HG03558 (cell line): ENCODE results near the gene GPR55.

Source experiments
- ATAC-seq: cut with Tn5 transposase; IDR thresholded peaks from one replicate; pipeline ENCODE4 v1.9.1; 2021; ENCODE audit warnings: moderate number of reproducible peaks; ENCODE audit not compliant: unreplicated experiment; ENCODE audit errors: extremely low read depth

The GPR55 gene

DNA sequence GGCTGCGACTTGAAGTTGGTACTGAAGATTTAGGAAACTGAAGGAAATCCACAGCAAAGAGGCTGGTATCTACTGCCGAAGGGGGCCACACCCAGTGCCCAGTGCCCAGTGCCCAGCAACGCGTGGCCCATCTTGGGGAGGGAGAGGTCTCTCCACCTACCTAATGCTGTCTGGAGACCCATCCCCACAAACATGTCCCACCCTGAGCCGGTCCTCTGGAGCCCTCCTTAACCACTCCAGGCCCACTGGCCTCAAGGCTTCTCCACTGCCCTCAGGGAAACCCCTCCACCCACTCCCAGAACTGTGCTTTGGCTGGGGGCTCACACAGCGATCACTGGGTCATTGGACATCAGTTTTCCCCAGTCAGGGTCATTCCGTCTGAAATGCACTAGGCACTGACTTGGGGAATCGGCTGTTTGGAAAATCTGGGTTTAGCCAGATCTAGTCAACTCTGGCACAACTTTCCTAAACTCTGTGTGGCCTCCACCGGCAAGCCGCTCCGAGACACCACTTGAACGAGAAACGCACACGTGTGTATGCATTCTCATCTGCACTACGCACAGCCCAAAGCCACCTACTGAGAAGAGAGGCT, 20.1 kb downstream of the GPR55 start:
- no peak for ATAC-seq

DNA sequence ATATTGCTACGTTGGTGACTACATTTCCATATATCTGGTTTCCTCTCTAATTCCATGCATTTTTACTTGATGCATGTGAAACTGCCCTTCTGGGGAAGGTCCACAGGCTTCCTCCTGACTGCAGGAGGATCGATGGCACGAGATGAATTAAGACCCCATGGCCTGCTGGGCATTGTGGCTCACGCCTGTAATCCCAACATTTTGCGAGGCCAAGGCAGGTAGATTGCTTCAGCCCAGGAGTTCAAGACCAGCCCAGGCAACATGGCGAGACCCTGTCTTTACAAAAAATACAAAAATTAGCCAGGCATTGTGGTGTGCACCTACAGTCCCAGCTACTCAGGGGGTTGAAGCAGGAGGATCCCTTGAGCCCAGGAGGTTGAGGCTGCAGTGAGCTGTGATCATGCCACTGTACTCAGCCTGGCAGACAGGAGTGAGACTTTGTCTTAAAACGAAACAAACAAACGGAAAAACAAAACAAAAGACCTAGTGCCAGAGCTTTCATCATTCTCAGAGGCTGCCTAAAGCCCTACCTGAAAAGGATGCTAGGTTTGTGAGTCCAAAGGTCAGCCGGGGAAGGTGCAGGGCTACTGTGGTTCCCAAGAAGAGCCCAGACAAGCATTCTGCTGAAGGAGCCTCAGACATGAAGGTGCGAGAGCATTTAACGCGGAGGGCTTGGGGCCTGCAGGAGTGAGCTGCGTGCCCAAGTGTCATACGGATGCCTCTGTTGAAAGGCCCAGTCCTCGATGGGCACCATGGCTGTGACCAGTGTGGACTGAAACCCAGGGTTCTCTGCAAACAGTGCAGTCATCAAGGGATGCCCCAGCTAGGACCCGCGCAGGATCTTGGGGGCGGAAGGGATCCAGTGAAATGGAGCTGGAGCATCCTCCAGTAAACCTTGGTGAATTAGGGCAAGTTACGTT, 21.6 kb downstream of the GPR55 start:
- ATAC-seq = no peak

DNA sequence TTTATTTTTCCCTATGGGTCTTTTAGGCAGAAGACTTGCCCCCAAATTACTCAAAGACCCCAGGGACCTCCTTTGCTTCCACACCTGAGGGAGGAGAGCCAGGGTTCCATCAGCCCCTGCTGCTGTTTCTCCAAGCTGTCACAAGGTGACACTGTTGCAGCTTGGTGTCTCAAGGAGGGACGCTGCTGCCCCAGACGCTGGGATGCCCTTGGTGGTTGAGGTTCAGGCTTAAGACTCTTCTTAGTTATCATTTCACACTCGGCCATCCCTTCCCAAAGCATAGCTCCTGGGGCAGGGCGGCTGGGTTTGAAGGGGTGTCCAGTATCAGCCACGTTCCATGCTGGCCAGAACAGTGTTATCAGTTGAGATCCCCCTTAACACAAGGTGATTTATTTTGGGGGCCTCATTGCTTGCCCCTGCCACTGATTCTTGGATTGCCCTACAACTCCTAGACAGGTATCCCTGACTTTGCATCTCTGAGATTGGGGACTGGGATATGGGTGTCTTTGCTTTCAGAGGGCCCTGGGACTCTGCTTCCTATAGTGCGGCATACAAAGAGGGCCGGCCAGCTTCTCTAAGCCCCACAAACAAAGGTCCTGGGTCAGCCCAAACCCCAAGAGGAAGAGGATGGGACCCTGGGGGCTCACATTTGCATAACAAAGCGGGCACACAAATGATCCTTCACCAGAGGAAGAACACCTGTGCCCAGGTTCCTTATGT, 22.7 kb downstream of the GPR55 start:
- peak; percentile 49 for ATAC-seq

DNA sequence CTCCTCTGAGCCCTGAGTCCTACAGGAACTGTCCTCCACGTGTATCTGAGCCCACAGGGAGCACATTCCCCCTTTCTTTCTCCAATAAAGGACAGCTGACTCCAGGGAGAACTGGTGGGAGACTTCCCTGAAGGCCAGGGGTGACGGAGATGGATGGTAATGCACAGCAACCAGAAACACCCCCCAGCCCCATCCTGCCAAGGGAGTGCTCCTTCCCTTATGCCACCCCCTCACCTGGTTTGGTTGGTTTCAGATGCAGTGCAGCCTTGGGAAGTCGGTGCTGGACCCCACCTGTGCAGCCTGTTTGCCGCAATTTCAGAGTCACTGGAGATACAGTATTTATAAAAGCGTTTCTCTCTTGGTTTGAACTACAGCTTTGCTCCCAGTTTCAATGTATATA, 24.0 kb downstream of the GPR55 start:
- ATAC-seq = no peak

DNA sequence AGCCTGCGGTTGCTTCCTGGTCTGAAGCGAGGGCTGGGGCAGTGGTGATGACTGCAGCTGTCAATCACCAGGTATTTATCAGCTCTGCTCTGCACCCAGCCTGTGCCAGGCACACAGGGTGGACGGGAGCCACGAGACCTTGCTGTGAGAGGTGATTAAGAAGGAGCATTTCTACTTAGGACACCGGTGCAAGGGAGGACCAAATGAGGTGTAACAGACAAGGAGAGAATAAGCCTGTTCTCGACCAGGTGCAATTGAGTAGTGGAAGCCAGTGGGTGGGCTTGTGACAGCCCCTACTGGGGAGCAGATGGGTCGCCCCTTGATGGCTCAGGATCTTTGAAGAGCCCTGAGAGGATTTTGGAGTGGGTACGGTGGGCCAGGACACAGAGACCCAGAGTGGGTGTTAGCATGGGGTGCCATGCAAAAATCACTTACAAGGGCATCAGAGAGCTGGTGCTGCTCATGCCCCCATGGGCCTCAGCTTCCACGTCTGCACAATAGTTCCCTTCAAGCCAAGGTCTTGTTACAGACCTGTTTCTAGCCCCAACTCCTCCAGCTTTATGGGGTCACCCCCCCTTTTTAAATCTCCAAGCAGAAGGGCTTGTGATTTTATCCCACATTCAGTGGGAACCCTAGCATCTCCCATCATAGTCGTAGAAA, 24.6 kb downstream of the GPR55 start:
- no peak for ATAC-seq

DNA sequence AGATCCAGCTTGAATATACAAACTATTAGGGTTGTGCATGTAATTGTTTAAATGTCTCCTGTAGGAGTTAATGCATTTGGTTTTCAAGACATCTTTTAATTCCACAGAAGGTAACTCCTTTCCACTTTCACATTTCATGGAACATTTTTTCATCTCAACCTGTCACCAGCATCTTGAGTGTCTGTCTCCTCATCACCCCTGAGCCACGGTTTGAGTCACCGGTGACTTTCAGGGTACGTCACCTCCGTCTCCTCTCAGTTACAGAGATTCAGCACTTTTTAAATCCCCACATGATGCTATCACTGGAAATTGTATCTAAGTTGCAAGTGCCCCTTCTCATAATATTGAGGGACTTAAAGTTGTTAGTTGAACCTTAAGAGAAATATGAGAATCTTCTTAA, 25.3 kb downstream of the GPR55 start:
- ATAC-seq = no peak

DNA sequence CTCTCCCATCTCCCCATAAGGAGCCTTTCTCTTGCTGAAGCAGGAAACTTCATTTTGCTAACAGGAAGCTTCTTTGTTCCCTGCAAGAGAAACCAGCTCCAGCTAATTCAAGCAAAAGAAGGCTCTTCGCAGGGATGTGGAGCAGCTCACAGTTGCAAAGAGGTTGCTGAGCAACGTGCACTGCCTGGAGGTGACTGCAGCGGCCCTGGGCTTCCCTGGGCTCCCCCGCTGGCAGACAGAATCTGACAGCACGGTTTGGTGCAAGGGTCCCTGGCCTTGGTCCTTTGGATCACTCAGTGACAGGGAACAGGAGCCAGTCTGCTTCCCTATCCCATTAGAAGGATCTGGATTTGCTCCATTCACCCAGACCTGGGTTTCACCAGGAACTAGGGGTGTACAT, 25.8 kb downstream of the GPR55 start:
- ATAC-seq = no peak

DNA sequence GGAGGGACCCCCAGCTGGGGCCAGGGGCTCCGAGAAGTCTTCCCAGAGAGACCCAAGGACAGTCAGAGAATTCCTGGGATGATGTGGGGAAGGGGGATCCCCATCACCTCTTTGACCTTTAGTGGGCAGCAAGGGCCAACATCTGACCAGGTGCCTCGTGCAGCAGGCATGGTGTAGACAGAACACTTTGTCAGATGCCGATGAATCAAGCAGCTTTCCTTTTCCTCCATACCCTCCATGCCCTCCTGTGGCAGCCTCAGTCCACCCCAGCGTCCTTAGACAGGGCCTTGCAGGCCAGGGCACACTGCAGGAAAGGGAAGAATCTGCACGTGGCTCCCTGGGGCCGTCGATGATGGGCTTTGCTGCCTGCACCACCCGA, 26.3 kb downstream of the GPR55 start:
- no peak for ATAC-seq

DNA sequence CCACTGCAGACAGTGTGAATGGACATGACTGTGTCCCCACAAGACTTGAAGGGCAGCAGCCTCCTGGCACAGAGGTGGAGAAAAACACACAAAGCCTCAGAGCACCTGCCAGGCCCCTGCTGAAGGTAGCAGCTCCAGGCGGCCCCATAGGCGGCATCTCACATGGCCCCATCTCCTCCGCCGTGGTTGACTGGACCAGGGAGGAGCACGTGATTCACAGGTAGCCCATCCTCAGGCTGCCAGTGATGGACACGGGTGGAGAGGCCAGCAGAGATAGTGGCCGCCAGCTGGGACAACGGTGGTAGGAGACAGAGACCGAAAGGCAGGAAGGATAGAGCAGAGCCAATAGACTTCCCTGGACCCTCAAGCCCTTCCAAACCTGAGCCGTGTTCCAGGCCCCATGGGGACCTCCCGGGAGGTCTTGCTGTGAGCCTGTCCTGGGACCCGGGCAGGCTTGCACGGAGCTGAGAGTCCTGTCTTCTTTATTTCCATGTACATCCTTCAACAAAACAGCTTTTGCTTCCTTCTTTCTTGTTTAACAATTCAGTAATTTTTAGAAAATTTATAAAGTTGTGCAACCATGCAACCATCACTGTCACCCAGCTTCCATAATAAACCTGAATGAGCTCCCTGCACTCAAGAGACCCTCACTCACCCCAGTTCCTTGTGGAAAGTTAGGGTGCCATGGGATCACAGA, 26.9 kb downstream of the GPR55 start:
- no peak for ATAC-seq

DNA sequence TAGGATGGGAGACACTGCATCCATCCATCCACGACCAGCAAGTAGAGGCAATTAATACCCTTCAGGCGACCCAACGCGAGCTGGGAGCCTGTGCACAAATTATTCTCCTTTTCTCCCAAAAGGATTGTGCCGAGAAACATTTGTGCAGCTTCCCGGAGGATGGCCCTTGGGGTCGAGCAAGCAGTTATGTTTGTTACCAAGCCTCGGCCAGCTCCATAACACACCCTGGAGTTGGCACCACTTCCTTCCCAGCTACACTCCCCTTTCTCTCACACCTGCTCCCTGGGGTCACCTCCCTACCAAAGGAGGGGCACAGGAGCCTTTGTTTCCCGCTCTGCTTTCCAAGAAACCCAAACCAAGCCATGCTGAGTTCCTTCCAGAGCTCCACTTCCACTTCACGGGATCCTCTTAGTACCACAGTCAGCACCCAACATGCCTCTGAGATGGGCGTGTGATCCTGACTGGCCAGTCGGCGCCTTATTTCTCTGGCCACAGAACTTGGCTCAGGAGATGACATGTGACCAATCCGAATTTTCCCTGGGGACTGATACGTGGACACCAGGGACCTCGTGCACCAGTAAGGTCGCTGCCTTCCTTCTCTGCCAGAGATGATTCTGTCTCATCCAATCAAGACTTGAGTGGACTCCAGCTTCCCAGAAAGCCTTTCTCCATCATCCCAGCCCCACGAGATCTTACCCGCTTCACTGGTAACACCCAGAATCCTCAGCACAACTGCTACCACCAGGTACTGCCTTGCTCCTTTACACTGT, 28.5 kb downstream of the GPR55 start:
- ATAC-seq = no peak

DNA sequence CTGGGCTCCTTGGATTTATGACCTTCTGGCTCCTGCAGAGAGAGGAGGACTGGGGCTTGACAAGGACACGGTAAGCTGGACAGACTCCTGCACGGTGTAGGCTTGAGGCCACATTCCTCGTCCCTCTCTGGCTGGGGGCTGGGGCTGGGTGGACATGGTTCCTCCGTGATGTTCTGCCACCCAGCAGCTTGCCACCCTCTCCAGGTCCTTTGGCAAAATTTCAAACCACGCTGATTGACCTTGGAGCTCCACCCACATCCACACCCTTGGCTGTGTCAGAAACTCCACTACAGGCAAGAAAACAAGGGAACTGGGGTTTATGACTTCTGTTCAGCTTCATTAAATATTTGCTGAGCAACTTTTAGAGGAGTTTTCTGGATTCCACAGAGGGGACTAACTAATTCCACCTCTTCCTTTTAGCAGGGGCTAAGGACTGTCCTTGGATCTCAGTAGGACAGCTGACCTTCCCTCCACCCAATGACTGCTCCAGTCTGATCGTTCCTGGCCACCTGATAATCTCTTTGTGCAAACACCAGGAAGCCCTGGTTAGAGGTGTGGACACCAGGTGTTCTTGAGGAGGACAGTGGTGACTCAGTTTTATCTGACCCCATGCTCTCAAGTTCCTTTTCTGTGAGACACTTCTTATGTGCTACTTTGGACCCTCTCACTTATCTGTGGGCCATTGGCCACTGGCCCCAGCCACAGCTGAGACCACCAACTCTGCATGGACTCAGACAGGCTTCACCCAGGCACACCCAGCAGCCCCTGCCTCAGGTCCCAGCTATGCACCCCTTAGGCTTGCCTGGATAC, 29.3 kb downstream of the GPR55 start:
- ATAC-seq = no peak

DNA sequence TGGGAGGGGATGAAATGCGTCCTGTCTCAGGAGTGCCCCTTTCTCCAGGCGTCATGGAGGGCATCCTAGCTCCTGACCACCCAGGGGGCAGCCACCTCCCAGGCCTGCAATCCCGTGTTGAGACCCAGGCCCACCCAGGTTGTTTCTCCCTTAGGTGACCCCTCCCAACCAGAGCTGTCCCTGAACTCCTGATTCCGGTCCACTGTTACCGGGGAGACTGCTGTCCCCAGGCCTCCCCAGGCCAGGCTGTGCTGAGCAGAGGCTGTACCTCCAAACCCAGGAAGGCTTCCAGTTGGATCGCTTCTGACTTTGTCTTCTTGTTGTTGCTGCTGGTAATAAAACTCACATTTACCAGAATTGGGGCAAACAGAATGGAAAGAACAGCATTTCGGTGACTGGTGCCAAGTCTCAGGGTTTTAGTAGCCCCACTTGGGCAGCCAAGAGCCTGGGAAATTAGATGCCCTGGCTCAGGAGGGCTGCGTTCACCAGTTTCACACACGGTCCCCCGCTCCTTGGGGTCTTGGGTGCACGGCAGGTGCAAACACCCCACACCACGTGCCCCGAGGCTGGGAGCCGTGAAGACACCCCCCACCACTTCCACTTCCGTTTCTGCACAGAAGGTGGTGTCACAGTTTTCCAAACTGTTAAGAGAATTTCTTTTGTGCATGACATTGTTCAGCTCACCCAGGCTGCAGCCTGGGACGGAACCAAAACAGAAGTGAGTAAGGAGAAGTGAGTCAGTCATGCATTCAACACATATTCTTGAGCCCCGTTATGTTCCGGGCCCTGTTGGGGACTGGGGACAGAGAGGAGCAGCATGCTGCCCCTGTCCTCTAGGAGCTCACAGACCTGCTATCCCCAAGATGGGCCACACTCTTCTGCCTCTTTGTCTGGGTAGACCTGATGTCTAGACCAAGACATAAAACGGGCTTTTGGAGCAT, 30.9 kb downstream of the GPR55 start:
- no peak for ATAC-seq

DNA sequence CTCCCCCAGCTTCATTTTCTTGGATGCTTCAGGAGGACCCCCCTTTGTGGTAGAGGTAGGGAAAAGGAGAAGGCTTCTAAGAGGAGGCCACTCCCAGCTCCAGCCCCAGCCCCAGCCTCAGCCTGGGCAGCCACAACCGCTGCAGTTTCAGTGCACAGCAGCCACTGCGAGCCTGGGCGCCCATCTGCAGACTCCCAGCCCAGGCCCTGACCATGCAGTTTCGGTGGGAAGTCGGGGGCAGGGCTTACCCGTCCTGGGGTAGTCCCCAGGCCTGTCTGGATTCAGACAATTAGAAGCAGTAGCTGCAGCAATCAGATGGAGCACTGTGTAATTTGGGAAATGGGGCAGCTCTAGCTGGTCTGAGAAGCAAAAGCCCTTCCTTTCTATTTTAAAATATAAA, 31.7 kb downstream of the GPR55 start:
- no peak for ATAC-seq

DNA sequence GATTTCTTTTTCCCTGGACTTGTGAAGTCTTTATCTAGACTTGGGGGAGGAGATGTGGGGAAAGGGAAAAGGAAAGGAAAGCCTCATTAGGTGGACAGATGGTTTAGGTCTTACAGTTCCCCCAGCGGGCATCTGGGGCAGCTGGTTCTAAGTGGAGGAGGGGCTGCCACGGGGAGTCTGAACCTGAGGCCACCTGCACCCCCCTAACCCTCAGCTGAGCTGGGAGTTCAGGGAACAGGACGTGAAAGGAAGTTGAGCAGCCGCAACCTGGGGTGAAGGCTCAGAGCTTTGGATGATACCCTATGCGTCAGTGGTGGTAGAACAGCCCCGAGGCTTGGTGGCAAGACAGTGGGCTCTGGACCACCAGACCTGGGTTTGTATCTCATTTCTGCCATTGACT, 33.5 kb downstream of the GPR55 start:
- ATAC-seq = no peak

DNA sequence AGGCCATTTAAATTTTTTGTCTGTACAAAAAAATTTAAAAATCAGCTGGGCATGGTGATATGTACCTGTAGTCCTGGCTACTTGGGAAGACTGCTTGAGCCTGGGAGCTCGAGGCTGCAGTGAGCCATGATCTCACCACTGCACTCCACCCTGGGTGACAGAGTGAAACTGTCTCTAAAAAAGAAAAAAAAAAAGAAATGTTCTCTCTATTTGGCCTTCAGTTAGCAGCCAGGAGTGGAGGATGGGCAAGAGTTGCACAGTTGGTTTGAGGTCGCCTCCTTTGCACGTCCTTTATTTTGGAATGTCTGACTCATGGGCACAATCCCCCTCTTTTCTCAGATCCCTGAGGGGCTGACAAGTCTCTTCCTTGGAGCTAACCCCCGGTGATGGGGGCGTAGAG, 34.0 kb downstream of the GPR55 start:
- no peak for ATAC-seq

DNA sequence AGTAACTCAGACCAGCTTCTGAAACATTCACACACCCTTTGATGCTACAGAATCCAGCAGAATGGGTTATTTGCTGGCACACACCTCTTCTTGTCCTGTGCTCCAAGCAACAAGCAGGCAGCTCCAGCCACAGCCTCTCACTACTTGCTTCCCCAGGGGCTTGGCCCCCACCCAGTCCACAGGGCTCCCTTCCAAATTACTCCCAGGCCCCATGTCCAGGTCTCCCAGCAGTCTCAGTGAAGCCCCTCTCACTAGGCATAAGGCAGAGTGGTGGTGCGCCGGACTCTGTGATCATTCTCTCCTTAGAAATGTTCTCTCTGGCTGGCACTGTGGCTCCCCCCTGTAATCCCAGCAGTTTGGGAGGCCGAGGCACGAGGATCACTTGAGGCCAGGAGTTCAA, 34.4 kb downstream of the GPR55 start:
- no peak for ATAC-seq

DNA sequence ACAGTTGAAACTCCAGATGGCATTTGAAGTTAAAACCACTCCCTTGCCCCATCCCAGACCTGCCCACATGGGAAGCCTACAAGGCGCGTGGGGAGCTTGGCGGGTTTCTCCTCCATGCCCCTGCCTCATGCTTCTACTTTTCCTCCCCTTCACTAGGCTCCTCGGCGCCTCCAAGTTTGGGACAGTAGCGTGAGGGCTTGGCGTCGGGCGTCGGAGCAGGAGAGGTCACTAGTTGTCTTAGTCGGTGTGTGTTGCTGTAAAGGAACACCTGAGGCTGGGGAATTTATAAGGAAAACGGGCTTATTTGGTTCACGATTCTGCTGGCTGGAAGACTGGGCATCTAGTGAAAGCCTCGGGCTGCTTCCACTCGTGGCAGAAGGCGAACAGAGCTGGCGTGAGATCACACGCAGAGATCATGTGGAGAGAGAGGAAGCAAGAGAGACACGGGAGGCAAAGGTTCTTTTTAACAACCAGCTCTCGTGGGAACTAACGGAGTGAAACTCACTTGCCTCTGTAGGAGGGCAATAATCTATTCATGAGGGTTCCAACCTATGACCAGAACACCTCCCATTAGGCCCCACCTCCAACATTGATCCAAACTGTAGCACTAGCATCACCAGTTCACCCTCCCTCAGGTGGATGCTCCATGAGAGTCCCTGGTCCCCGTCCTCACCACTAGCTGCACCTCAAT, 35.0 kb downstream of the GPR55 start:
- ATAC-seq = no peak
